Esophagus muscularis mucosa (tissue), 3 donors: ENCODE data around the gene C3orf62.

Experiments used
- POLR2AphosphoS5 ChIP-seq, 2 donors: sonication (generic); formaldehyde crosslinking; IDR thresholded peaks; one replicate each; pipeline ENCODE4 v1.6.1; 2017; ENCODE audit warnings: antibody characterized with exemption in 2 of 2
- TF ChIP-seq, protein P1 (sequence below), 3 experiments: fragments of 200-600 bp in 2 of 3; fragments of 450-650 bp in 1 of 3; sonication (generic) in 2 of 3; IDR thresholded peaks; one replicate each; pipeline ENCODE4 v1.5.1; 2017 to 2019; ENCODE audit warnings: antibody characterized with exemption in 3 of 3, mild to moderate bottlenecking in 2 of 3, moderate library complexity in 1 of 3

DNA sequence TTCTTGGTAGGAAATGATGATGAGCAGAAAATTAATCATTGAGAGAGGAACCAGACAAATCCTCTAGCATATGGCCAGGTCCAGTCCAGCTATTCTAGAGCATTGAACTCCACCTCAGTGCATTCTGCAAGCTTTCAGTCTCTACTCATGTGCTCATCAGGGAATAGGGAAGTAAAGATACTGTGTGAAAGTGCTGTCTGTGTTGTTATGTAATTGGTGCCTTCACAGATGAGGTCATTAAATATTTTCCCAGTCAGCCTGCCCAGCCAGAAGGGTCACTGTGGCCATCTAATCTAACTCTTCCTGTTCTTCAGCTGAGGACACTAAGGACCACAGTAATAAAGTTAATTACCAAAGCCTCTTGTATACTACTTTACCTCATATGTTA, 28.2 kb downstream of the C3orf62 start:
- TF ChIP-seq, protein P1, sequence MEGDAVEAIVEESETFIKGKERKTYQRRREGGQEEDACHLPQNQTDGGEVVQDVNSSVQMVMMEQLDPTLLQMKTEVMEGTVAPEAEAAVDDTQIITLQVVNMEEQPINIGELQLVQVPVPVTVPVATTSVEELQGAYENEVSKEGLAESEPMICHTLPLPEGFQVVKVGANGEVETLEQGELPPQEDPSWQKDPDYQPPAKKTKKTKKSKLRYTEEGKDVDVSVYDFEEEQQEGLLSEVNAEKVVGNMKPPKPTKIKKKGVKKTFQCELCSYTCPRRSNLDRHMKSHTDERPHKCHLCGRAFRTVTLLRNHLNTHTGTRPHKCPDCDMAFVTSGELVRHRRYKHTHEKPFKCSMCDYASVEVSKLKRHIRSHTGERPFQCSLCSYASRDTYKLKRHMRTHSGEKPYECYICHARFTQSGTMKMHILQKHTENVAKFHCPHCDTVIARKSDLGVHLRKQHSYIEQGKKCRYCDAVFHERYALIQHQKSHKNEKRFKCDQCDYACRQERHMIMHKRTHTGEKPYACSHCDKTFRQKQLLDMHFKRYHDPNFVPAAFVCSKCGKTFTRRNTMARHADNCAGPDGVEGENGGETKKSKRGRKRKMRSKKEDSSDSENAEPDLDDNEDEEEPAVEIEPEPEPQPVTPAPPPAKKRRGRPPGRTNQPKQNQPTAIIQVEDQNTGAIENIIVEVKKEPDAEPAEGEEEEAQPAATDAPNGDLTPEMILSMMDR (IDR thresholded peaks at IDR 0.05), result no peak
- TF ChIP-seq POLR2AphosphoS5 (IDR thresholded peaks at IDR 0.05), result peak in 1 of 2 donors; percentile 15
